HepG2 (cell line): ENCODE results near the gene SLC29A1. TPM values are rescaled to one million over a fixed set of nuclear protein-coding genes. Genes with fewer than 3 reads are reported as not detected.

Experiments
- ARID4A ChIP-seq: sonication (generic); formaldehyde crosslinking; IDR thresholded peaks from 2 replicates; pipeline ENCODE4 v1.5.0; 2020; ENCODE audit warnings: mild to moderate bottlenecking, missing genetic modification reagents, borderline replicate concordance
- ARNT2 ChIP-seq: sonication (generic); formaldehyde crosslinking; IDR thresholded peaks from 2 replicates; pipeline ENCODE4 v1.8.0; 2022; ENCODE audit warnings: mild to moderate bottlenecking, low read depth, missing genetic modification reagents, moderate library complexity
- CEBPG ChIP-seq: IDR thresholded peaks from 2 replicates; pipeline ENCODE4 v1.6.1; 2016
- ERF ChIP-seq: IDR thresholded peaks from 2 replicates; pipeline ENCODE4 v1.6.1; 2018; ENCODE audit warnings: missing biosample characterization, missing genetic modification reagents
- FOXA1 ChIP-seq, 2 experiments: fragments of 450-650 bp in 1 of 2; sonication (generic) in 1 of 2; formaldehyde crosslinking in 1 of 2; IDR thresholded peaks; 2 replicates each; pipeline versions ENCODE4 v1.4.0 to v1.6.1; 2016 to 2020; ENCODE audit warnings: missing genetic modification reagents in 1 of 2
- FOXP1 ChIP-seq, 2 experiments: fragments of 450-650 bp in 1 of 2; IDR thresholded peaks; 2 replicates each; pipeline ENCODE4 v1.6.1; 2017 to 2018; ENCODE audit warnings: antibody characterized with exemption in 1 of 2
- ISL2 ChIP-seq: sonication (generic); formaldehyde crosslinking; IDR thresholded peaks from 2 replicates; pipeline ENCODE4 v1.5.0; 2020; ENCODE audit warnings: missing genetic modification reagents
- MAZ ChIP-seq, 2 experiments: sonication (generic) in 1 of 2; formaldehyde crosslinking in 1 of 2; IDR thresholded peaks; 2 replicates each; pipeline versions ENCODE4 v1.5.0 to v1.6.1; 2012 to 2020; ENCODE audit warnings: low read depth in 2 of 2, mild to moderate bottlenecking in 2 of 2, borderline replicate concordance in 1 of 2, improper control_type of control experiment in 1 of 2, low read length in 1 of 2, missing genetic modification reagents in 1 of 2, moderate library complexity in 1 of 2
- MBD4 ChIP-seq: IDR thresholded peaks from 2 replicates; pipeline ENCODE4 v1.6.1; 2012; ENCODE audit warnings: low read length, inconsistent platforms, borderline replicate concordance
- NR2C2 ChIP-seq: sonication (generic); formaldehyde crosslinking; IDR thresholded peaks from 2 replicates; pipeline ENCODE4 v1.4.0; 2020; ENCODE audit warnings: missing genetic modification reagents, mild to moderate bottlenecking, moderate library complexity, borderline replicate concordance
- POLR2G ChIP-seq: fragments of 200-400 bp; formaldehyde crosslinking; IDR thresholded peaks from 2 replicates; pipeline ENCODE4 v1.6.1; 2018; ENCODE audit warnings: mild to moderate bottlenecking, low read depth, low read length, moderate library complexity
- SATB2 ChIP-seq: sonication (generic); formaldehyde crosslinking; IDR thresholded peaks from 2 replicates; pipeline ENCODE4 v1.5.0; 2020; ENCODE audit warnings: missing genetic modification reagents
- SIX4 ChIP-seq: sonication (generic); formaldehyde crosslinking; IDR thresholded peaks from 2 replicates; pipeline ENCODE4 v1.4.0; 2020; ENCODE audit warnings: missing genetic modification reagents
- THAP11 ChIP-seq: IDR thresholded peaks from 2 replicates; pipeline ENCODE4 v1.6.1; 2016; ENCODE audit warnings: missing biosample characterization, missing genetic modification reagents
- ZBTB42 ChIP-seq: sonication (generic); formaldehyde crosslinking; IDR thresholded peaks from 2 replicates; pipeline ENCODE4 v1.5.0; 2020; ENCODE audit warnings: mild to moderate bottlenecking, missing genetic modification reagents
- ZNF589 ChIP-seq: sonication (generic); formaldehyde crosslinking; conservative IDR thresholded peaks from 2 replicates; pipeline ENCODE4 v1.8.0; 2022; ENCODE audit warnings: mild to moderate bottlenecking, moderate library complexity, missing genetic modification reagents
- ZNF747 ChIP-seq: sonication (generic); formaldehyde crosslinking; IDR thresholded peaks from 2 replicates; pipeline ENCODE4 v1.8.1; 2023; ENCODE audit warnings: missing genetic modification reagents, mild to moderate bottlenecking, borderline replicate concordance
- ZNF878 ChIP-seq: sonication (generic); formaldehyde crosslinking; IDR thresholded peaks from 2 replicates; pipeline ENCODE4 v1.8.1; 2023; ENCODE audit warnings: mild to moderate bottlenecking, missing genetic modification reagents, moderate library complexity
- polyA plus RNA-seq, 8 experiments: library from polyadenylated mRNA; depleted of rRNA in 3 of 8; stranded (reverse) in 7 of 8; unstranded in 1 of 8; fragments of >200 nt; fragmentation: Illumina TruSeq in 4 of 8; extraction: Trizol in 4 of 8; gene quantifications; 2 replicates each; pipeline versions ENCODE4 v1.2.1 to v1.2.3, GENCODE V29; 2011 to 2016; ENCODE audit warnings: low read depth in 4 of 8, missing spikeins in 1 of 8, mixed read lengths in 1 of 8; ENCODE audit not compliant: insufficient read depth in 1 of 8
- total RNA-seq, 5 experiments: library from RNA; depleted of rRNA; stranded (reverse); fragments of >200 nt; fragmentation: Illumina TruSeq; extraction: Trizol; gene quantifications; 2 replicates each; pipeline ENCODE4 v1.2.3, GENCODE V29; 2016; ENCODE audit warnings: low read depth in 1 of 5
- TF ChIP-seq, protein P1 (sequence below): sonication (generic); formaldehyde crosslinking; IDR thresholded peaks from 2 replicates; pipeline ENCODE4 v1.4.0; 2020; ENCODE audit warnings: mild to moderate bottlenecking, missing genetic modification reagents
- TF ChIP-seq, protein P2 (sequence below): sonication (generic); formaldehyde crosslinking; IDR thresholded peaks from 2 replicates; pipeline ENCODE4 v1.4.0; 2020; ENCODE audit warnings: missing genetic modification reagents, borderline replicate concordance
- TF ChIP-seq, protein P3 (sequence below): IDR thresholded peaks from 2 replicates; pipeline ENCODE4 v1.6.1; 2012; ENCODE audit warnings: low read depth, low read length, improper control_type of control experiment

Gene SLC29A1
- total and polyA plus RNA-seq, 2 of the 13 experiments (the other 11 are each of a cell fraction or from before 2014, with no cell fraction given): 43.2 to 106 TPM

GRCh38 chr6:44223319-44224028 lies at the start of gene SLC29A1 (continued):
- peak; percentile 60; the same call in 1 of the 2 replicates for TF ChIP-seq NR2C2 (CRISPR knock-in tag)
- no peak for TF ChIP-seq FOXA1 (IDR thresholded peaks at IDR 0.05)
- TF ChIP-seq FOXA1 (CRISPR knock-in tag; IDR thresholded peaks at IDR 0.05): peak; percentile 18; the same call in 1 of the 2 replicates
- TF ChIP-seq THAP11: peak; percentile 61; the same call in 1 of the 2 replicates
- TF ChIP-seq ERF: no peak; the same call in 1 of the 2 replicates
- TF ChIP-seq ZNF589 (CRISPR knock-in tag): no peak
- TF ChIP-seq POLR2G: peak; percentile 57
- TF ChIP-seq ZBTB42 (CRISPR knock-in tag): peak; percentile 33; the same call in 1 of the 2 replicates
- no peak for TF ChIP-seq FOXP1 (IDR thresholded peaks at IDR 0.05)
- TF ChIP-seq FOXP1 (CRISPR knock-in tag; IDR thresholded peaks at IDR 0.05): no peak
- TF ChIP-seq, protein P1, sequence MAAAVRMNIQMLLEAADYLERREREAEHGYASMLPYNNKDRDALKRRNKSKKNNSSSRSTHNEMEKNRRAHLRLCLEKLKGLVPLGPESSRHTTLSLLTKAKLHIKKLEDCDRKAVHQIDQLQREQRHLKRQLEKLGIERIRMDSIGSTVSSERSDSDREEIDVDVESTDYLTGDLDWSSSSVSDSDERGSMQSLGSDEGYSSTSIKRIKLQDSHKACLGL (CRISPR knock-in tag): peak; percentile 70; the same call in 1 of the 2 replicates
- 0 out of 2 replicates have a peak, but pooled peaks have one; percentile 19 for TF ChIP-seq SIX4 (CRISPR knock-in tag)
- TF ChIP-seq, protein P2, sequence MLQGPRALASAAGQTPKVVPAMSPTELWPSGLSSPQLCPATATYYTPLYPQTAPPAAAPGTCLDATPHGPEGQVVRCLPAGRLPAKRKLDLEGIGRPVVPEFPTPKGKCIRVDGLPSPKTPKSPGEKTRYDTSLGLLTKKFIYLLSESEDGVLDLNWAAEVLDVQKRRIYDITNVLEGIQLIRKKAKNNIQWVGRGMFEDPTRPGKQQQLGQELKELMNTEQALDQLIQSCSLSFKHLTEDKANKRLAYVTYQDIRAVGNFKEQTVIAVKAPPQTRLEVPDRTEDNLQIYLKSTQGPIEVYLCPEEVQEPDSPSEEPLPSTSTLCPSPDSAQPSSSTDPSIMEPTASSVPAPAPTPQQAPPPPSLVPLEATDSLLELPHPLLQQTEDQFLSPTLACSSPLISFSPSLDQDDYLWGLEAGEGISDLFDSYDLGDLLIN (CRISPR knock-in tag): peak; percentile 19; the same call in 1 of the 2 replicates
- 0 out of 2 replicates have a peak, but pooled peaks have one; percentile 28 for TF ChIP-seq ISL2 (CRISPR knock-in tag)
- TF ChIP-seq ARNT2 (CRISPR knock-in tag): peak; percentile 87; the same call in 1 of the 2 replicates
- TF ChIP-seq MBD4: no peak
- TF ChIP-seq ZNF747: 0 out of 2 replicates have a peak, but pooled peaks have one; percentile 25
- 0 out of 2 replicates have a peak, but pooled peaks have one; percentile 27 for TF ChIP-seq MAZ (IDR thresholded peaks at IDR 0.05; ENCODE audit: borderline replicate concordance, low read depth, low read length)
- TF ChIP-seq MAZ (CRISPR knock-in tag; IDR thresholded peaks at IDR 0.05; ENCODE audit: low read depth): peak; percentile 71; the same call in 1 of the 2 replicates
- TF ChIP-seq, protein P3, sequence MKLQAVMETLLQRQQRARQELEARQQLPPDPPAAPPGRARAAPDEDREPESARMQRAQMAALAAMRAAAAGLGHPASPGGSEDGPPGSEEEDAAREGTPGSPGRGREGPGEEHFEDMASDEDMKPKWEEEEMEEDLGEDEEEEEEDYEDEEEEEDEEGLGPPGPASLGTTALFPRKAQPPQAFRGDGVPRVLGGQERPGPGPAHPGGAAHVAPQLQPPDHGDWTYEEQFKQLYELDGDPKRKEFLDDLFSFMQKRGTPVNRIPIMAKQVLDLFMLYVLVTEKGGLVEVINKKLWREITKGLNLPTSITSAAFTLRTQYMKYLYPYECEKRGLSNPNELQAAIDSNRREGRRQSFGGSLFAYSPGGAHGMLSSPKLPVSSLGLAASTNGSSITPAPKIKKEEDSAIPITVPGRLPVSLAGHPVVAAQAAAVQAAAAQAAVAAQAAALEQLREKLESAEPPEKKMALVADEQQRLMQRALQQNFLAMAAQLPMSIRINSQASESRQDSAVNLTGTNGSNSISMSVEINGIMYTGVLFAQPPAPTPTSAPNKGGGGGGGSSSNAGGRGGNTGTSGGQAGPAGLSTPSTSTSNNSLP: 0 out of 2 replicates have a peak, but pooled peaks have one; percentile 20
- TF ChIP-seq CEBPG (CRISPR knock-in tag): no peak
- TF ChIP-seq SATB2 (CRISPR knock-in tag): 0 out of 2 replicates have a peak, but pooled peaks have one; percentile 26
- no peak for TF ChIP-seq ZNF878
- peak; percentile 89 for TF ChIP-seq ARID4A
